GM12892 (cell line): ENCODE results near the gene SBF1.

Experiments used
- POLR2A ChIP-seq: IDR thresholded peaks from 2 replicates; pipeline ENCODE4 v1.6.1; 2011; ENCODE audit warnings: low read depth, low read length, control low read depth
- POLR2AphosphoS5 ChIP-seq: IDR thresholded peaks from 2 replicates; pipeline ENCODE4 v1.6.1; 2011; ENCODE audit warnings: low read depth, low read length, control low read depth
- TAF1 ChIP-seq: IDR thresholded peaks from 2 replicates; pipeline ENCODE4 v1.6.1; 2011; ENCODE audit warnings: low read depth, mild to moderate bottlenecking, control low read depth, low read length, borderline replicate concordance

DNA sequence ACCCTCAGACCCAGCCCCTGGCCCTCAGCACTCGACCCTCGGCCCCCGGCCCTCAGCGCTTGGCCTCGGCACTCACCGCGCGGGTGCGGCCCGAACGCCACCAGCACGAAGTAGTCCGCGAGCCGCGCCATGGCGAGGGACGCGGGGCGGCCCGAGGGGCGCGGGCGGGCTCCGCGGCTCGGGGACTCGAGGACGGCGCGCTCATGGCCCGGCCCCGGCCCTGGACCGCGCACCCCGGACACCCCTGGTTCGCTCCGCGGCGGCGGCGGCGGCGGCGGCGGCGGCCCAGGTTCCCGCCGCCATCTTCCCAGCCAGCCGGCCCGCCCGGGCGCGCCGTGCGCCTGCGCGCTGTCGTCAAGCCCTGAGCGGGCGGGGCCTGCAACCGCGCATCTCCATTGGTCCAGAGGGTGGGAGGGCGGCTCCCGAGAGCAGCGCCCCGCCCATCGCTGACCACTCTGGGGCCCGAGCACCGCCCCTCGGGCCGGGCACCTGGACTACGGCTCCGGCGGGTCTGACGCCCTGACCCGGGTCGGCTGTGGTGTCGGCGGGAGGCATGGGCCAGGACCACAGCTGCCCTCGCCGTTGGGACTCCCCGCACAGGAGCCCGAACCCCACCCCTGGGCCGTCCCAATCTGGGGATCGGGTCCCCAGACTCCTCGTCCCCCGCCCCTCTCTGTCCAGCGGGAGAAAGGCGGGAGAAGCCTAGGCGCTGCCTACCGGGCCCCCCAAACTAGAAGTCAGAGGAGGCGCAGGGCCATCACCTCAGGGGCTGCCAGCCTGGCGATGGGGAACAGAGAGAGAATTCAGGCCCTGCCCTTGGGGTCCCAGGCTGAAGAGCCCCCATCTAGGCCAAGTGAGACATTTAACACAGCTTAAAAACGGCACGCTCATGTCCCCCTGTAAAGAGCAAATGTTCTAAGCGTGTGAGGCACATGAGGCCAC lies at the start of gene SBF1:
- peak; percentile 34; the same call in 1 of the 2 replicates for TF ChIP-seq POLR2A
- TF ChIP-seq POLR2AphosphoS5, result no peak
- TF ChIP-seq TAF1, result no peak
